ENCODE measurements around the gene REG4. TPM values are rescaled to one million over a fixed set of nuclear protein-coding genes. Genes with fewer than 3 reads are reported as not detected.
A peak's percentile ranks its signal among the peaks of the same experiment; 100 is the strongest.
"Not testable (repeated sequence)": the region's sequence is repeated elsewhere in the genome, so short reads cannot be mapped to it uniquely, and the experiment has no call there.

REG4 gene
- total RNA-seq, 1 donor from 2014 or later = not detected

DNA sequence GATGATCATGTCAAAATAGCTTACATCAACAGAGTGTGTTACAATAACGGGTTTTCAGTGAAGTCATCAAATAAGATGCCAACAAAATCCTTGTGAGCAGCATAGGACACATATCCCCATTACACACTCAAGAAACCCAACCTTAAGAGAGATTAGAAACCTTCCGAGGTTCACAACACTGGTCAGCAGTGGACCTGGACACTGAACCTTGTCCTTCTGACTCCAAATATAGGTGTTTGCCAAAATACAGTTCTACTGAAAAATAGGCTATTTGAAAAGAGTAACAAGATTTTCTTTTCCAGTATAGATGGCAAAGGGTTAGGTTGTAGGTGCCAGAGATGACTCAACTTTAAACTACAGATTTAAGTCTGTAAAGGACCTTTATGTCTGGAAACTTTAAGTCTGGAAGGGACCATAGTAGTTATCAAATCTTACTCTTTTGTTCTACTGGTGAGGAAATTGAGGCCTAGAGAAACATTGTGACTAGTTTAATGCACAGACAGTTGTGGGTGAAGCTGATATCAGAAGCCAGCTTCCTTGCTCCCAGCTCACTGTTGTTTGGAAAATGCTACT lies 811 bp upstream of the REG4 start:
- intact Hi-C loops (cut with DNase I) = no loop called here
- no peak for ATAC-seq (ENCODE audit: poor library complexity)

DNA sequence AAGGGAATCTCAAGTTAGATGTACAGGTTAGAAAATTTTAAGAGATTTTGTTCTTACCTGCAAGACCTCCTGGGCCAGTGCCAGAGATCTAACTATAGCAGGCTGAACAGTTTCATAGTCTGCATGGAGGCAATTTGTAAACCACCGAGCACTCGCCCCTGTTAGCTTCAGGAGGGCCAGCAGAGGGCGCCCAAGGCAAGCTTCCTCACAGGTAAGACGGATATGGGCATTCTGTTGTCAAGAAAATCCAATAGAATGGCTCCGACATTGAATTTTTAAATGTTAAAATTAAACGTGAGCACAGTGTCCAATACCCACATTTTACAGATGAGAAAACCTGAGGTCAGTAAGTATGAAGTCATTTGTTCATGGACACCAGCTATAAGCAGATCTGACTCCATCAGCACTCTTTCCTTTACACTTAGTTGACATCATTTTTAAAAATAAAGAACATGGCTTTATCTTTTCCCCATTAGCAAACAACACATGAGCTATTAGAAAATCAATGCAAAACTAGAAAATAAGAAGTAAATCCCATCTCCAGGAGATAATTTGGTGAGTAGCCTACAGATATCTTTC lies 2.2 kb downstream of the REG4 start:
- intact Hi-C loops (cut with DNase I) = loop anchor here (5.0 kb wide), 1 partner anchor 67 kb away; no protein-coding TSS in a partner anchor
- ATAC-seq (ENCODE audit: poor library complexity) (peak; percentile 93), DNase-seq (peak; percentile 78)

More for the DNA sequence above, 811 bp upstream of the REG4 start:
- no peak for DNase-seq

DNA sequence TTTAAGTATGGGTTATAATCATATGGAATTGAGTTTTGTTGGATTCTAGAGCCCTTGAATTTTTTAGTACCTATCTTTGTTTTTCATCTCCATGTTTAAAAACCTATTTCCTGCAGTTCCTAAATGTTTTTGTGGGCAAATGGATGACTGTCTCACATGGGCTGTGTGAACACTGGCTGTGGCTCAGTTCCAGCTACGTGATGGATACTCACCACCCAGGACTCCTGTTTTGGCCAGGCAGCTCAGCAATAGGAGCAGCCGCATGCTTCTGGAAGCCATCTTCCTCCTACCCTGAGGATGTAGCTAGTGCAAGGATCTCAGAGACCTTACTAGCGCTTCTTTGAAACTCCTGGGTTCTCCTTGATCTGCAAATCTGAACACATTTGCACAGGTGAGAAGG lies 2.8 kb downstream of the REG4 start:
- intact Hi-C loops (cut with DNase I) = loop anchor here (5.0 kb wide), 1 partner anchor 66 kb away; no protein-coding TSS in a partner anchor
- DNase-seq = no peak

DNA sequence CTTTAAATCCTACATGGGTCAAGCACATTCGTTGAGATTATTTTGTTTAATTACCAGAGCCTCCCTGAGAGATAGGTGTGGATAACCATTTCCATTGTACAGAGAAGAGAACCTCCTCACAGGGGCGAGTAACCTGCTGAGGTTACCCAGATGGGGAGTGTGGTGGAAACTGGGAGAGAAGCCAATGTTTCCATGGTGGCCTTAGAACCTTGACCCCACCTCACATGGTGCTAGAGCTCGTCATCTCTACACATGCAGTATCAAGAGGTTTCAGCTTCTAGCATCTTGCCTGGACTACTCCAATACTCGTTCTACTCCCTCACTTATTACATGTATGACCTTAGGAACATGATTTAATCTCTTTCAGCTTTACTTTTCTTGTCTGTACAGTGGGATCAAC lies 4.8 kb downstream of the REG4 start:
- ATAC-seq (ENCODE audit: poor library complexity) (no peak), DNase-seq (no peak)
- intact Hi-C loops (cut with DNase I) = loop anchor here (5.0 kb wide), 1 partner anchor 64 kb away; no protein-coding TSS in a partner anchor

More for the DNA sequence above, 2.8 kb downstream of the REG4 start:
- ATAC-seq (ENCODE audit: poor library complexity) = no peak

DNA sequence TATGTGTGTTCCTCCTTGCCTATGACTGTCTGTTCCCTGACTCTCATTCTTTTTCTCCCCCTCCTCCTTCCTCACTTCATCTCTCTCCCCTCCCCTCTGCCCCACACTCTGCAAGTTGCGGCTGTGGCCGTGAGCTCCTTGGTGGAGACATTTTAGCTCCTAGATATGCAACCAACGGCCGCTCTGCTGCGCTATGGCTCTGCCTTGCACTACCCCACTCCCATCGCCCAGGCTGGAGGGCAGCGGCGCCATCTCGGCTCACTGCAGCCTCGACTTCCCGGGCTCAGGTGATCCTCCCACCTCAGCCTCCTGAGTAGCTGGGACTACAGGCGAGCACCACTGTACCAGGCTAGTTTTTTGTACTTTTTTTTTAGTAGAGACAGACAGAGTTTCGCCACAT lies 5.5 kb downstream of the REG4 start:
- DNase-seq = no peak
- no peak for ATAC-seq (ENCODE audit: poor library complexity)
- intact Hi-C loops (cut with DNase I) = loop anchor here (5.0 kb wide), 1 partner anchor 63 kb away; no protein-coding TSS in a partner anchor

DNA sequence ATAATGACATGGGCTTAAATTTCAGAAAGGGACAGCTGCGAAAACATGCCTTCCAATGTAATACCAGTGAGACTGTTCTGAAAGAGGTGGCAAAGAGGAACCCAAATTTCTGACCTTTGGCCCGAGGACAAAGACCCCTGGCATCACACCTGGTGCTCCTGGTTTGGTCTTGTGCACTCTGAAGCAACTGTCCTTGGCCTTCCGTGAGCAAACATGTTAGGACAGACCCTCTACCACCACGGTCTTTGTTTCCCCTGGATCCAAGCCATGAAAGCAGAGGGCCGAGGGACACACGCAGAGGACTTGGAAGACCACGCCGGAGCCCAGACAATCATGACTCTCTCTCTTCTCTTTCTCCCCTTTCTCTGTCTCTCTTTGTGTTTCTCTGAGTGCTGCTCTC lies 6.0 kb downstream of the REG4 start:
- no peak for DNase-seq
- no peak for ATAC-seq (ENCODE audit: poor library complexity)
- intact Hi-C loops (cut with DNase I) = loop anchor here (5.0 kb wide), 1 partner anchor 63 kb away; no protein-coding TSS in a partner anchor

DNA sequence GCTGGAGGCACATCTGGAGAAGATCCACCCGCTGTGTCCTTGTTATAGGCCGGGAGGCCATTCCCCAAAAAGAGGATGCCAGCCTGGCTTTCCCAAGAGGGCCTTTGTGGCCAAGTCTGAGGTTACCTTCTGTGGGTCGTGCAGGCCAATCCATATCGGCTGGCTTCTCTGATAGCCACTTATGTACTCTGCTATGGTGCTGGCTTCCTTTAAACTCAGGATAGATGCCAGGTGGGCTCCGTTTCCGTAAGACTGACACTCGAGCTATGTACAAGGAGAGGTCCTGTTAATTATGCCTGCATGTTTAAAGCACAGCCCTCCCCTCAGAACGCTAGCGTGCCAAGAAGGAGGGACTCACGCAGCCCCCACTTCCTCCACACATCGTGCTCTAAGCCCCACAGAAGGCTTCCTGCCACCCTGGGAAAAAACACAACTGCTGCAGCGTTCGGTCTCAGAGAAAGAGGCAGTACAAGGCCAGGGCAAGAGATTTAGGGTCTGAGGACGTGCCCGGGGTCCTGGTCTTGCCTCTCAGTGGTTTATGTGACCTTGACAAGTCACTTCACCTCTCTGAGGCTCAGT lies 11.6 kb downstream of the REG4 start:
- intact Hi-C loops (cut with DNase I) = no loop called here
- ATAC-seq (ENCODE audit: poor library complexity) = no peak

DNA sequence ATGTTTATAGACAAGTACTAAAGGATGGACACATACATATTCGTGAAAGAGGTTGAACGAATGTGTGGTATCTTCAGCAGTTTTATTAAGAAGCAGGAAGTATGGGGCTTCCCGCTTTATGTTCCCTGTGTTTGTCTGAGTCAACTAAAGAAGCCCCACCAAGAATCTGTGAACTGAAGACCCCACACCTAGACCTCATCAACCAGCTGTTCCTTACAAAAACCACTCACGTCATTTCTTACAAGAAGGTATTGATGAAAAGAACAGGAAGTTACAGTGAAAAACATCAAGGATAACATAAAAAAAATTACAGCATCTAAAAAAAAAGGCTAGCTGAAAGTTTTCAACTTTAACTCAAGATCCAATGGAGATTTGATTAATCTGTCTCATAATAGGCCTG lies 12.3 kb downstream of the REG4 start:
- no peak for ATAC-seq (ENCODE audit: poor library complexity)
- no peak for DNase-seq
- intact Hi-C loops (cut with DNase I) = no loop called here

More for the DNA sequence above, 11.6 kb downstream of the REG4 start:
- DNase-seq = no peak

DNA sequence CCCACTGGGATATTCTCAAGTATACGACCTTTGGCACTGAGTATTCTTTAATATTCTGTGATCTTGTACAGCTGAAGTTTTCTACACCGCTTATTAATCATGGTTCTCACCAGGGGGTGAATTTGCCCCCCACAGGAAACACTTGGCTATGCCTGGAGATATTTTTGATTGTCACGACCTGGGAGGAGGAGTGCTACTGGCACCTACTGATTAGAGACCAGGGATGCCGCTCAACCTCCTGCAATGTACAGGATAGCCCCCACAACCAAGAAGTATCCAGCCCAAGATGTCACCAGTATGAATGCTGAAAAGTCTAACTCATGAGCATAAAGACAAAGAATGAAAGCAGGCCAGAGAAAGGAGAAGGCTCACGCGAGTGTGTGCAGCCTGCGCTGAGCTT lies 13.7 kb downstream of the REG4 start:
- no peak for ATAC-seq (ENCODE audit: poor library complexity)

DNA sequence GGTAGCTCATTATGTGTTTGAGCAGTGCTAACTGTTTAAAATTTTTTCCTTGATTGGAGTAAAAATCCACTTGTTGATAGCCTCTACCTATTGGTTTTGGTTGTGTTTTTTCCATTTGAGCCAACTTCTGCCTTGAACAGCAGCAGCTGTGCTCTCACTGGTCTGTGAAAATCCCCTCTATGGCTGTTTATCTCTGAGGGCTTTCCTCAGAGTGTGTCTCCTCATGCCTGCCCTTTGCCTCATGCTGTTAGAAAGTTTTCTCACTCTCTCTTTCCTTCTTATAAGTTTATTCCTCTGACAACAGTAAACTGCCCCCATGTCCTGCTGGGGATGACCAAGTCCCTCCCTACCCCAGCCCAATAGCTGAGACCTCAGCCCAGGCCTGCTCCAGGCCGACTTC lies 14.1 kb downstream of the REG4 start:
- DNase-seq = no peak
- no peak for ATAC-seq (ENCODE audit: poor library complexity)
- intact Hi-C loops (cut with DNase I) = no loop called here

More for the DNA sequence above, 13.7 kb downstream of the REG4 start:
- intact Hi-C loops (cut with DNase I) = no loop called here
- DNase-seq = no peak

DNA sequence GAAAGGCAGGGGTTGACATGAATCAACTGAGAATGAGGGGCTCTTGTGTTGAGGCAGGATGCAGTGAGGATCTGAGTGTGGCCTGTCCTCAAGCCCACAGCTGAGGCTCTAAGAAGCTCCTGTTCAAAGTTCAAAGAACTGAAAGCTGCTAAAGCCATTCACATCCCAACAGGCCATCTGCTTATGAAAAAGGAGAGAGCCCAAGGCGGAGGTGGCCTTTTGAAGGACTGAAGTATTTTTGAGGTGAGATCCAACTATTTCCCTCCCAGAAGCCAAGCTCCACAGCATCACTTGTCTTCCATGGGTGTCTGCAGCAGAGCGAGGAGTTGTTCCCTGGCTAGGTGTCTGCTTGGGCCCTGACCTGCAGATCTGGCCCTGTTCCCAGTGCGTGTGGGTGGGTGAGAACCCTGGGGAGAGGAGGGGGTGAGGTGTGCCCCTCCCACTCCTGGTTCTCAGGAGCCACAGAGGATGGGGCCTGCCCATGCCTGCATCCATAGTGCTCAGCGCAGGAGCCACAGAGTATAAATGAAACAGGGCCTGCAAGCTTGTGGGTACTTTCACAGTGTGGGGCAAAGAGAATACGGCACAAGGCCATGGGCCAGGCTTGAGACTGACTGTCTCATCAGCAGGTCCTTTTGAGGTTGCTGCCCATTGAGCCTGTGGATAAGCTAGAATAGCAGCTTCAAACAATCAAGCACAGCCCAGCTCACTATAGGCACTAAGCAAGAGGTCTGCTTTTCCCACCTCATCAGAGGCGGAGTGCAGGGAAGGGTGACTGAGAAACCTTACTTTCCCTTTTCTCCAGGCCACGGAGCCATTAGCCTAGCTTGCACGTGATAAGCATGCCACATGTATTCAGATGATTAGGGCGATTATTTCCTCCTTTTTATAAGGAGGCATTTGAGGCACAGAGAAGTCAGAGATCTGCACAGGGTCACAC lies 15.7 kb downstream of the REG4 start:
- no peak for ATAC-seq (ENCODE audit: poor library complexity)
- intact Hi-C loops (cut with DNase I) = no loop called here
- DNase-seq = no peak

DNA sequence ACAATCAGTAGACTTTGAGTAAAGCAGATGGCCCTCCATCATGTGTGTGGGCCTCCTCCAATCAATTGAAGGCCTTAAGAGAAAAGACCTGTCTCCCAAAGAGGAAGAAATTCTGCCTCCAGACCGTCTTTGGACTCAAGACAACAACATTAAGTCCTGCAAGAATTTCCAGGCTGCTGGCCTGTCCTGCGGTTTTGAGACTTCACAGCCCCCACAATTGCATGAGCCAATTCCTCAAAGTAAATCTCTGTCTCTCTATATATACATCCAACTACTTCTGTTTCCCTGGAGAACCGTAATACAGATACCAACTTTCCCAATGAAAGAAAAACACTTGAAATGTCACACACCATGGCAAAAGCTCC lies 16.4 kb downstream of the REG4 start:
- intact Hi-C loops (cut with DNase I) = no loop called here
- ATAC-seq (ENCODE audit: poor library complexity) = no peak
- no peak for DNase-seq

DNA sequence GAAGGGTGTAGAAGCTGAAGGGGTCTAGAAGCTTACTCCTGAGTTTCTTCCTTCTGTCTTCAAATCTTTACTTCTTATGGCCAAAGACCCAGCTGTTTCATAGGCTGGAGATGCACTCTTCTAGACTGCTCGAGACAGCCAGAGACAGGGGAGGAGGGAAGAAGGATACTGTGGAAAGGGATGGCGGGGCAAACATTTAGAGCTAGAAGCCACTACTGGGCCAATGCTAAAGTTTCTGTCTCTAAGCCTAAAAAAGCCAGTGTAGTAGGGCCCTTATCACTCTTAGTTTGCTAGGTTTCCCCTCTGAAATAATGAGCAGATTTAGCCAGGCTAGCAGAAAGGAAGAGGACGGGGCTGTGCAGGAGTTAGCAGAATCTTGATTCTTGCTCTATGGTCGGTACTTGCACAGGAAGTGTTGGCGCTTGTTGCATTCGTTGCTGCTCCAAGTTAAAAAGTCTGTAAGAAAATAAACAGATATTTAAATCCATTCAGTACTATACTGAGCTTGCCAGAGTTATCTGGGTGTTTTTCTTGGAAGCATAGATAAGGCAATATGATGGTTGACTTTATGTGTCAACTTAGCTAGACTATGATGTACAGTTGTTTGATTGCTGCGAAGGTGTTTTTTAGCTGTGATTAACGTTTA lies 16.9 kb downstream of the REG4 start:
- no peak for DNase-seq
- ATAC-seq (ENCODE audit: poor library complexity) = no peak
- intact Hi-C loops (cut with DNase I) = no loop called here

DNA sequence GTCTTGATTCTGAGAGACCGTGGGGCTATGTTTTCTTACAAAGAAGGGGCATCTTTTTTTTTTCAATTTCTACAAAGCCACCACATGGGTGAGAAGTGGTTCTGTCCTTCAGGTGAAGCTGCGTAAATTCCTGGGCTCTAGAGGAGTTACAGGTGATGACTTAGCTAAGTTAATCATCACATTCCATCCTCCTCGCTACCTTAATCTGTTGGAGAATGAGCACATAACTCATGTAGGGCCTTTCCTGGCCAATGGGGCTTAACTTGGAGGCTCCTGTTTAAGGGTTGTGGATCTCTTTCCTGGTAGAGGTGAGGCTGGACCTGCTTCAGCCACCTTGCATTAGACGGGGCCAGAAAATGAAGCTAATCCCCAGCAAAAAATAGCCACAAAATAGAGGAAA lies 19.9 kb downstream of the REG4 start:
- intact Hi-C loops (cut with DNase I) = no loop called here
- no peak for ATAC-seq (ENCODE audit: poor library complexity)
- no peak for DNase-seq

DNA sequence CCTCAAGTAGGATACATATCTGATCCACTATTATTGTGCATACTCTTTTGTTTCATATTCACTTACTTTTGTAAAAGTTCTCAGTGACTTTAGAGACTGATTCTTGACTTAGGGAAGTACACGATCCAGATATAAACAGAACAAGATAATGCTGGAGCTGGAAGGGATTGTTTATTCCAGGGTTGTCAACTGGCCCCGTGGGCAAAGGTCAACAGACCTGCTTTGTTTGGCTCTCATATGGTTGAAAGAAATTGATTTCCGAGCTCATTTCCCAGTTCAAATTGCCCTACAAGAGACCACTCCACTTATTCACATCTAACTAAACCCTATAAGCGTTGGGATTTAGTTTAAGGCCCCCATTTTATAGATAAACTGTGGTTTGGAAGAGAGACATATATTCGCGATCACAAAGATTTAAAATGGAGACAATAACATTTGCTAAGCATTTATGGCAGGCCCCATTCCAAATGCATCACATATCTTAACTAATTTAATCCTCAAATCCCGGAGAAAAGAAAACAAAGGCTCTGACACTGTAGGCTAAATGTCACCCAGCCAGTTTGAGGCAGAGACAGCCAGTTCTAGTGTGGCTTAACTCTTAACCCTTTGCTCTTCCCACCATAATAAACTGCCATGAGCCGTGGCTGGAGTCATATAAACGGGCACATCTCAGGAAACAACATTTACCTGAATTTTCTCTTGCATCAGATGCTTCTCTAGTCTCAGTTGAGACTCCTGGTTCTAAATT lies 20.6 kb downstream of the REG4 start:
- intact Hi-C loops (cut with DNase I) = no loop called here
- ATAC-seq (ENCODE audit: poor library complexity) = no peak
- DNase-seq = no peak

DNA sequence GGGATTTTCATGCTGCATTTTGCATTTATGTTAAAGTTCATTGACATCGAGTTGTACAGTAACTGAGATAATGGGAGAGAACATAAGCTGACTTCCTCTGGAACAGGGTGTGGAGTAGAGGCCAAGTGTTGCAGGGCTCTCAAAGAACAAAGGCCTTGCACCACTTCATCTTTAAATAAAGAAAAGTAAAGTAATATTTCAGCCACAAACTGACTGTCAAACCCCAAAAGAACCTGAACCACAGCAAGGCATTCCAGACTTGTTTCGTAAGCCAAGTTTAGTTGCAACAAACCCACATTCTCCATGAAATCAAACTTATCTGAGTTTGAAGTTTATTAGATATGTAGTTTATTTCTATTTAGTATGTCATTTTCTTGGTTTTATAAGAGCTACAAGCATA lies 23.5 kb downstream of the REG4 start:
- DNase-seq (no peak), ATAC-seq (ENCODE audit: poor library complexity) (no peak)
- intact Hi-C loops (cut with DNase I) = no loop called here

DNA sequence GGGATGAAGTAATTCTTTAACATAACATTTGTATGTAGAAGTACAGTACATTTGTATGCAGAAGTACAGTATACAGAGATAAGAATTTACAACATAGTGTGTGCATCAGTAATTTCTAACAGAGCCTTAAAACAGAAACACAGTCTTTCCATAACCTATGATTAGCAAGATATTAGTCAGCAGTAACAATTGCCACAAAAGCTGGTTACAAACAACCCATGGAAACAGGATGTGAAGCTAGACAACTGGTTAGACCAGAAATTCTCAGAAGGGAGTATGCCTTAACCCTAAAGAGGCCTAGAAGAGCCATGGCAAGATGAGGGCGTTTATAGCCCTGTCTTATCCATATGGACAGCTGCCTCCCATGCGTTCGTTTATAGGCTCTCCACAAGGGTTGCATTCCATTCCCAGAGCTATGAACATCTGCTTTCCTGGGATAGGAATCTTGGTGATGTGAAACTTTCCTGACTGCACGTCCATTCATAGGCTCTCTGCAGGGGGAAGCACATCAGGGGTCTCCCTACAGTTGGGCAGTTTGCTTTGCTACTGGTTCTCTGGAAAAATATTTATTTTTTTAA lies 24.7 kb downstream of the REG4 start:
- ATAC-seq (ENCODE audit: poor library complexity); DNase-seq; intact Hi-C loops (cut with DNase I): not testable (repeated sequence)

DNA sequence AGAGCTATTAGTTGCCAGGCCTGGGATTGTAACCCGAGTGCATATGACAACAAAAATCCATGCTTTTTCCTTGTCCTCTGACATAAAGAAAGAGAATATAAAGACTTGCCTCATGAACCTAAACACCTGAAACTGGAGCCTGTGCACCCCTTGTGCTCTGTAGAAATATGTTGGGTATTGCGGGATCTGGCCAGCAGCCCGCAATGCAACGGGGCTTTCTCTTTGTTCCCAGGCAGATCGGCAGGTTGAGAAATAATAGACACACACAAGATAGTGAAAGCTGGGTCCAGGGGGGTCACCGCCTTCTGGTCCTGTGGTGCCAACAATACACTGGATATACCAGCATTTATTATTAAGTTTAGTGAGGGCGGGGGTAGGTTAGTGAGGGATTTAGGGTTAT lies 25.2 kb downstream of the REG4 start:
- intact Hi-C loops (cut with DNase I); DNase-seq; ATAC-seq (ENCODE audit: poor library complexity): not testable (repeated sequence)

Measured in Right ventricle myocardium superior (tissue), 1 donor.